Measurements from ENCODE around the gene SYNGAP1.
"Not testable (repeated sequence)": the region's sequence is repeated elsewhere in the genome, so short reads cannot be mapped to it uniquely, and the experiment has no call there.

The SYNGAP1 gene

DNA sequence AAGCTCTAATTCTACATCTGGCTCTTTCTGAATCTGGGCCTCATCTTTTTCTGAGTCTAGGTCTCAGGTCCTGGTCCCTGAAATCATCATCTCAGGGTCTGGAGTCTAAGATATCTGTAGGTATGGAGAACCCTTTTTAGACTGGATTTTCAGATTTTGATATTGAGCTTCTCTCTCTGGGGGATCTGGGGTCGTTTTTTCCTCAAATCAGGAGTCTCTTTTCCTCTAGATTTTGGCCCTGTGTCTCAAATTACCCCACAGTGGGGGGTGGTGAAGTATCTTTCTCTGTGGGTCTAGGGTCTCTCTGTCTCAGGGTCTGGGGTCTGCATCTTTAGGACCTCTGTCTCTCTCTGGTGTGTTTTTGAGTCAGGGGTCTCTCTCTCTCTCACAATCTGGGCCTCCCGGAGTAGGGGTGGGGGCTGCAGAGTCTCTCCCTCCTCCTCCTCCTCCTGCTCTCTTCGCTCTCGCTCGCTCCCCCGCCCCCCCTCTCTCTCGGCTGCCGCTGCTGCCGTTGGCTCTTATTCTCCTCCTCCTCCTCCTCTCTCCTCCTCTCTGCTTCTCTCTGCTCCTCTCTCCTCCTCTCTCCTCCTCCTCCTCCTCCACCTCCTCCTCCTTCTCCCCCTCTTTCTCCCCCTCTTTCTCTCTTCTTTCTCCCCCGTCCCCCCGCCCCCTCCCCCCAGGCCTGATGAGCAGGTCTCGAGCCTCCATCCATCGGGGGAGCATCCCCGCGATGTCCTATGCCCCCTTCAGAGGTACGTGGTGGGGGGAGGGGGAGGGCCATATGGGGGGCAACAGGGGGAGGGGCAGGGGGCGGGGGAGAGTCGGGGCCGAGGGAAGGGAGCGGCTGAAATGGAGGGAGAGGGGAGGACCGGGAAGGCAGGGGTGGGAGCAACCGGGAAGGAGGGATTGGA, at the start of gene SYNGAP1:
TSS of gene SYNGAP1 (plus strand) at position 486 of the 911 bp plus-strand sequence. CDS start at position 686, 200 bp downstream.
- H3K4me1 ChIP-seq (ENCODE audit: insufficient read depth, low read length) = peaks cover 21% of the 10 kb centered on the region
- peaks cover 4% of the 10 kb centered on the region; the same call in 1 of the 2 replicates for H3K36me3 ChIP-seq (ENCODE audit: insufficient read depth, low read length)
- peak within 1 kb of the TSS; percentile 88 for H3K9ac ChIP-seq (ENCODE audit: low read depth, low read length)
- H3K9me3 ChIP-seq (ENCODE audit: control insufficient read depth, insufficient read depth, low read length) = no peaks in the 10 kb centered on the region

DNA sequence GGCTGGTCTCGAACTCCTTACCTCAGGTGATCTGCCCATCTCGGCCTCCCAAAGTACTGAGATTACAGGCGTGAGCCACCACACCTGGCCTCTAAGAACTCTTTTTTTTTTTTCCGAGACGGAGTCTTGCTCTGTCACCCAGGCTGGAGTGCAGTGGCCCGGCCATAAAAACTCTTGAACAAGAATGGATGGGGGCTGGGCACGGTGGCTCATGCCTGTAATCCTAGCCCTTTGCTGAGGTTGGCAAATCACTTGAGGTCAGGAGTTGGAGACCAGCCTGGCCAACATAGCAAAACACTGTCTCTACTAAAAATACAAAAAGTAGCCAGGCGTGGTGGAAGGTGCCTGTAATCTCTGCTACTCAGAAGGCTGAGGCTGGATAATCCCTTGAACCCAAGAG, 48.0 kb upstream of the SYNGAP1 start:
- not testable (repeated sequence) for H3K9me3 ChIP-seq (ENCODE audit: control insufficient read depth, insufficient read depth, low read length); H3K9ac ChIP-seq (ENCODE audit: low read depth, low read length); H3K36me3 ChIP-seq (ENCODE audit: insufficient read depth, low read length)
- peaks cover 22% of the 10 kb centered on the region for H3K4me1 ChIP-seq (ENCODE audit: insufficient read depth, low read length)

DNA sequence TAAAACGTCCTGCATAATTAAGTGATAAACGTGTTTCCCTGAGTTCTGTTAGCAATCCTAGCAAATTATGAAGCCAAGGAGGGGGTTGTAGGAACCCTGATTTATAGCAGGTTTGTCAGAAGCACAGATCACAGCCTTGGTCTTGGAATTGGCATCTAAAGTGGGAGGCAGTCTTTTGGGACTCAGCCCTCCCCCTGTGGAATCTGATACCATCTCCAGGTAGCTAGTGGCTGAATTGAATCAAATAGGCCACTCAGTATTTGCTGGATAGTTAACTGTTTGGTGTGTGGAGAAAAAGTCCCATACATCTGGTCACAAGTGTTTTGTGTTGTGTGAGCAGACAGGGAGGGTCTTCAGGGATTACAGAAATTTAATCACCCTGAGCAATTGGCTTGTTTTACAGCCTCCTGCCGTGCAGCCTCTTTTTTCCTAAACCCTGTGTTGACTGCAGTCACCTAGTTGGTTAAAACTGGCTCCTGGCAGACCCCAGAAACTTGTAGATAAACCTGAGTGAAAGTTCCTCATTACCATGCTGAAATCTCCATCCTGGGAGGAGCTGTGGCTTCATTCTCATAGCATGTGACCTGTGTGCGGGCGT, 47.2 kb upstream of the SYNGAP1 start:
- Histone ChIP-seq H3K9me3 (ENCODE audit: control insufficient read depth, insufficient read depth, low read length) (no peaks in the 10 kb centered on the region), H3K4me1 (ENCODE audit: insufficient read depth, low read length) (peaks cover 22% of the 10 kb centered on the region), H3K36me3 (ENCODE audit: insufficient read depth, low read length) (no peaks in the 10 kb centered on the region), H3K9ac (ENCODE audit: low read depth, low read length) (no peak overlapping the region)

DNA sequence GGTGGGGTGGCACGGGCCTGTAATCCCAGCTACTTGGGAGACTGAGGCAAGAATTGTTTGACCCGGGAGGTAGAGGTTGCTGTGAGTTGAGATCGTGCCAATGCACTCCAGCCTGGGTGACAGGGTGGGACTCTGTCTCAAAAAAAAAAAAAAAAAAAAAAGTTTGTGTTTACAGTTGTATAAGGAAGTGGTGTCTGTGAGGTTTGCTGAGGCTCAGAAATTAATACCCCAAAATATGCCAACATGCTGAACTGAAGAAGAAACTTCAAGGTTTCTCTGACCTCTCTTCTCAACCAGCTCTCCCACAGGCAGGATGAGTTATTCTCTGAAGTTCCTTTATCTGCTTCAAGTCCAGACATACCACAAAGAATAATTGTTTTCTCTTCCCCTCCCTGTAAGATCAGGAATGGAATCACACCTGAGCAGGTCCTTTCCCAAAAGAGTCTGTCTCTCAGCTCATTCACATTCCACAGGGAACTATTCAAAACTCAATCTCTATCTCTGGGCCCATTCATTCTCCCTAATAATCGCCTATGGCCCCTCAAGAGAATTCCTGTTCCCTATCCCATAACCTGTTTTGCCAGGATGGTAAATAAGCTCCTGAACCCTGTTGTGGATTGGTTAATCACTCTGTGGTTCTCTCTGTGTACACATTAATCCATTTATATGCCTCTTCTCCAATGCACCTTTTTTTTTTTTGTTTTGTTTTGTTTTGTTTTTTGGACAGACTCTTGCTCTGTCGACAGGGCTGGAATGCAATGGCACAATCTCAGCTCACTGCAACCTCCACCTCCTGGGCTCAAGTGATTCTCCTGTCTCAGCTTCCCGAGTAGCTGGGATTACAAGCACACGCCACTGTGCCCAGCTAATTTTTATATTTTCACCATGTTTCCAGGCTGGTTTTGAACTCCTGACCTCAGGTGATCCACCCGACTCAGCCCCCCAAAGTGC, 45.6 kb upstream of the SYNGAP1 start:
- Histone ChIP-seq H3K36me3 (ENCODE audit: insufficient read depth, low read length) (no peaks in the 10 kb centered on the region), H3K9ac (ENCODE audit: low read depth, low read length) (no peak overlapping the region), H3K4me1 (ENCODE audit: insufficient read depth, low read length) (peaks cover 22% of the 10 kb centered on the region), H3K9me3 (ENCODE audit: control insufficient read depth, insufficient read depth, low read length) (no peaks in the 10 kb centered on the region)

DNA sequence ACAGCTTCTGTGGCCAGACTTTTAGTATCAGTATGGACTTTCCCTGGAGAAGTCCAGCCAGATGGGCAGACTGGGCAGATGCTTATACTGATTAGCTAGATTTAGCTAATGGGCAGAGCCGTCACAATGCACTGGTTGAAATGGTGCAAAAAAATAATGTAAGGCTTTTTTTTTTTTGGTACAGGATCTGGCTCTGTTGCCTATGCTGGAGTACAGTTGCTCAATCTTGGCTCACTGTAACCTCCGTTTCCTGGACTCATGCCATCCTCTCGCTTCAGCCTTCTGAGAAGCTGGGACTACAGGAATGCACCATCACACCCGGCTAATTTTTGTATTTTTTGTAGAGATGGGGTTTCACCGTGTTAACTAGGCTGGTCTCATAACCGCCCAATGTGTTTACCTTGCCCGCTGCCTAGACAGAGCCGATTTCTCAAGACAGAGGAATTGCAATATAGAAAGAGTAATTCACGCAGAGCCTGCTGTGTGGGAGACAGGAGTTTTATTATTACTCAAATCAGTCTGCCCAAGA, 44.7 kb upstream of the SYNGAP1 start:
- no peaks in the 10 kb centered on the region for H3K36me3 ChIP-seq (ENCODE audit: insufficient read depth, low read length)
- H3K4me1 ChIP-seq (ENCODE audit: insufficient read depth, low read length) = peaks cover 22% of the 10 kb centered on the region
- no peaks in the 10 kb centered on the region for H3K9me3 ChIP-seq (ENCODE audit: control insufficient read depth, insufficient read depth, low read length)
- H3K9ac ChIP-seq (ENCODE audit: low read depth, low read length) = no peak overlapping the region

DNA sequence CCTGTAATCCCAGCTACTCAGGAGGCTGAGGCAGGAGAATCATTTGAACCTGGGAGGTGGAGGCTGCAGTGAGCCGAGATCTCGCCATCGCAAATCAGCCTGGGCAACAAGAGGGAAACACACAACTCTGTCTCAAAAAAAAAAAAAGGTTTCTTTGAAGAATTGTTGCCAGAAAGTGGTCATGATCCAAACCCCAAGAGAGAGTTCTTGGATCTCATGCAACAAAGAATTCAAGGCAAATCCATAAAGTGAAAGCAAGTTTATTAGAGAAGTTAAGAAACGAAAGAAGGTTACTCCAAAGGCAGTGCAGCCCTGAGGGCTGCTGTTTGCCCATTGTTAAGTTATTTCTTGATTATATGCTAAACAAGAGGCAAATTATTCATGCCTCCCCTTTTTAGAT, 42.7 kb upstream of the SYNGAP1 start:
- no peaks in the 10 kb centered on the region for H3K9me3 ChIP-seq (ENCODE audit: control insufficient read depth, insufficient read depth, low read length)

DNA sequence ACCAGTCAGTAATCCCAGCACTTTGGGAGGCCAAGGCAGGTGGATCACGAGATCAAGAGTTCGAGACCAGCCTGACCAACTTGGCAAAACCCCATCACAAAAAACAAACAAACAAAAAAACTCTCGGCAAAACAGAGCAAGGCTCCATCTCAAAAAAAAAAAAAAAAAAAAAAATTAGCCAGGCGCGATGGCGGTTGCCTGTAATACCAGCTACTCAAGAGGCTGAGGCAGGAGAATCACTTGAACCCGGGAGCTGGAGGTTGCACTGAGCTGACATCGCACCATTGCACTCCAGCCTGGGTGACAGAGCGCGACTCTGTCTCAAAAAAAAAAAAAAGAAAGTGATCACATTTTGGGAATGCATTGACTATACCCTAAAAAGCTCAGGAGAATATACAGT, 40.7 kb upstream of the SYNGAP1 start:
- not testable (repeated sequence) for H3K36me3 ChIP-seq (ENCODE audit: insufficient read depth, low read length); H3K9ac ChIP-seq (ENCODE audit: low read depth, low read length); H3K9me3 ChIP-seq (ENCODE audit: control insufficient read depth, insufficient read depth, low read length)
- H3K4me1 ChIP-seq (ENCODE audit: insufficient read depth, low read length) = peaks cover 10% of the 10 kb centered on the region; the same call in 1 of the 2 replicates

More for the DNA sequence above, 42.7 kb upstream of the SYNGAP1 start:
- no peak overlapping the region for H3K9ac ChIP-seq (ENCODE audit: low read depth, low read length)
- peaks cover 20% of the 10 kb centered on the region for H3K4me1 ChIP-seq (ENCODE audit: insufficient read depth, low read length)
- no peaks in the 10 kb centered on the region for H3K36me3 ChIP-seq (ENCODE audit: insufficient read depth, low read length)

DNA sequence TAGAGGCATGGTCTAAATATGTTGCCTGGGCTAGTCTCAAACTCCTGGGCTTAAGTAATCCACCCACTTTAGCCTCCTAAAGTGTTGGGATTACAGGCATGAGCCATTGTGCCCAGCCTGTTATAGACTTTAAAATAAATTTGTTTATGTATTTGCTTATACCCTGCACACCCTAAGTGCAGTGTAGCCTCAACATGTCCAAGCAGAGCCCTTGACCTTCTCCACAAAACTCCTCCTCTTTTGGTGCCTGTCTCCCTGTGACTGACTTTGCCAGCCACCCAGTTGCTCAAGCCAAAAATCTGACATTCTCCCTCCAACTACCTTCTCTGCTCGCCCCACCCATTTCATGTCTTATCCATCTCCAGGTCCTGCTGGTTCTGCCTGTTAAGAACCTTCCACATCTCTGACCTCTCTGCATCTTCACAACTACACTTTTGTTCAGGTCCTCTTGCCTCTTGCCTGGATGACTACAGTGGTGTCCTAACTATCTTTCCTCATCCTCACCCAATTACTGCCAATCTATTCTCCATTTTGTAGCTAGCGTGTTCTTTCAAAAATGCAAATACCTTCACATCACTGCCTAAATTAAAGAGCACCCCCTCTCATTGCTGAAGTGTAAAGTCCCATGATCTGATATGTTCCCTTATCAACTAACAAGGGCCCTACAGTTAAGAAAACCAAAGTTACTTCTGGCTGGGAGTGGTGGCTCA, 39.4 kb upstream of the SYNGAP1 start:
- H3K9me3 ChIP-seq (ENCODE audit: control insufficient read depth, insufficient read depth, low read length) = no peaks in the 10 kb centered on the region
- H3K36me3 ChIP-seq (ENCODE audit: insufficient read depth, low read length) = no peaks in the 10 kb centered on the region
- no peak overlapping the region for H3K9ac ChIP-seq (ENCODE audit: low read depth, low read length)
- H3K4me1 ChIP-seq (ENCODE audit: insufficient read depth, low read length) = peaks cover 7% of the 10 kb centered on the region

DNA sequence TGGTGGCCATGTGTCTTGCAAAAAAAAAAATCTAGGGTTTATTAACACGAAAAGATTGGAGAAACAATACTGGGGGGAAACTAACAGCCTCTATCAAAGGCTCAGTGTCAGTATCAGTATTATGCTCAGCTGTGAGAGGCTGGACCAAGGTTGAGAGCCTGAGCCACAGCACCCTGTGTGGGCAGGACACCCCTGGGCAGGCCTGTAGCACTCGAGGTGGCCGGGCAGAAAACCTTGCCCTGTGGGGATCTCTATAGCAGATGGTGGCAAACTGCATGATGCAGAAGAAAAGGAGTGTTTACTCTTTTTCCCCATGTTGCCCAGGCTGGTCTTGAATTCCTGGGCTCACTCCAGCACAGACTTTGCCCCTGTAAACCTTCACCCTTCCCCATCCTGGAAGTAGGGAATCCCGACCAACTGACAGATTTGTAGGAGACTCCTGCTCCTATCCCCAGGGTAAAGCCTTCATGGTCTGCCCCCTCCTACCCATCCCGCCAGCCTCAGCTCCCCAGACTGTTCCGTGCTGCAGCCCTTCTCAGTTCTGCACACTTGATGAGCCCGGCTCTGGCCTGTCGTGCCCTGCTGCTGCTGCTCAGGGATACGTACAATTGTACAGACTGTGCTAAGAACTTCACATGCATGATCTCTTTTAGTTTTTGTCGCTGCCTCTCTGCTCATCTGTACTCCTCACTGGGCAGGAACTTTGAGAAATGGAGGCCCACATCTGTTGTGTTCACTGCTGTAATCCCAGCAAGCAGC, 36.3 kb upstream of the SYNGAP1 start:
- peaks cover 3% of the 10 kb centered on the region; the same call in 1 of the 2 replicates for H3K4me1 ChIP-seq (ENCODE audit: insufficient read depth, low read length)
- H3K9me3 ChIP-seq (ENCODE audit: control insufficient read depth, insufficient read depth, low read length) = no peaks in the 10 kb centered on the region
- no peak overlapping the region for H3K9ac ChIP-seq (ENCODE audit: low read depth, low read length)
- no peaks in the 10 kb centered on the region for H3K36me3 ChIP-seq (ENCODE audit: insufficient read depth, low read length)

DNA sequence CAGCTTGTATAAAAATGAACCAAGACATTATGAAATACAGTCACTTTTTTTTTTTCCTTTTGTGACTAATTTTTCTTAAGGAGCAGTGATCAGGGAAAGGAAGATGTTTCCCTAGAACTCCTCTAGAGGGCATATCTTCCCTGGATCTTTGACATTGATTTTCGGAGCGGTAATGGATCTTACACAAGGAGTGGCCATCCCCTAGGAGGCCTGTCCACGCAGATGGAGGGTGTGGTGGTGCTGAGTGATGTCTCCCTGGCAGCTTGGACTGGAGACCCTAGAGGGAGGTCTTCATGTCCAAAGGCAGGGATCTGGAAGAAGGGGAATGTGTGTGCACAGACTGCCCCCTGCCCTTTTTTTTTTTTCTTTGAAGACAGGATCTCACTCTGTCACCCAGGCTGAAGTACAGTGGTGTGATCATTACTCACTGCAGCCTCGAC, 35.3 kb upstream of the SYNGAP1 start:
- Histone ChIP-seq H3K9ac (ENCODE audit: low read depth, low read length) (no peak overlapping the region), H3K9me3 (ENCODE audit: control insufficient read depth, insufficient read depth, low read length) (no peaks in the 10 kb centered on the region), H3K36me3 (ENCODE audit: insufficient read depth, low read length) (no peaks in the 10 kb centered on the region), H3K4me1 (ENCODE audit: insufficient read depth, low read length) (peaks cover 3% of the 10 kb centered on the region; the same call in 1 of the 2 replicates)

DNA sequence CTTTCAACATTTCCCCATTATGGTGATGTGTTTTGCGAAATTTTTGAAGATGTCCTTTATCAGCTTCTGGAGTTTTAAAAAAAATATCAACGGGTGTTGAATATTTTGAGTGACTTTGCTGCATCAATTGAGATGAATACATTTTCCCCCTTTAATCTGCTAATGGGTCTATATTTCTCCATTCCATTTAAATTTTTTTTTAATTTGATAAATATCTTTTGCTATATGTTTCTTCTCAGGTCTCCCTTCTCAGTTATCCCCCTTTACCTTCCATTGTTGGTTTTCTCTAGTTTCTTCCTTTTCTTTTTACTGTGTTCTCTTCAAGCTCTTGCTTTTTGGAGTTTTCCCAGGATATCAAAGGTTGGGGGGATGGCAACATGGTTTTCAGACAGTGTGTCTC, 29.7 kb upstream of the SYNGAP1 start:
- Histone ChIP-seq H3K9me3 (ENCODE audit: control insufficient read depth, insufficient read depth, low read length) (no peaks in the 10 kb centered on the region), H3K36me3 (ENCODE audit: insufficient read depth, low read length) (no peaks in the 10 kb centered on the region), H3K4me1 (ENCODE audit: insufficient read depth, low read length) (peaks cover 15% of the 10 kb centered on the region), H3K9ac (ENCODE audit: low read depth, low read length) (0 out of 2 replicates have a peak overlapping the region, but pooled peaks have one; percentile 59)

DNA sequence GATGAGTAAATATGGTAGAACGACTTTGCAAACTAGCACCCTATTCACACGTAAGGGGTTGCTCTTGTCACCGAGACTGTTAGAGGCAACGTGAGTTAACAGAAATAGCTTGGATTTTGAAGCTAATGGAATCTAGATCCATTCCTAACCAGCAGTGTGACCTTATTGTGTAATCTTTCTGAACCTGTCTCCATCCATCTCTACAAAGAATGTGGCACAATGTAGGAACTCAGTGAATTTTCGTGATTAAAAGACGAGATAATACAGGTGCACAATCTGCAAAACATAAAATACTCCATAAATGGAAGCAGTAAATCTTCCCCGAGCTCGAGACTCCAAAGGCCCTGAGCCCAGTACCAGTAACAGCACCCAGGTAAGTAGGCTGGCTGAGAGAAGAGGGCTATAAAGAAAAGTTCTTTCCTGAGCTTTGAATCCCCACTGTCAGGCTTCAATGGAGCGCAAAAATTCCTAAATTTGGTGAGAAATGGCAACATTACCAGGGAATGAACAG, 29.0 kb upstream of the SYNGAP1 start:
- no peaks in the 10 kb centered on the region for H3K36me3 ChIP-seq (ENCODE audit: insufficient read depth, low read length)
- no peaks in the 10 kb centered on the region for H3K9me3 ChIP-seq (ENCODE audit: control insufficient read depth, insufficient read depth, low read length)
- H3K4me1 ChIP-seq (ENCODE audit: insufficient read depth, low read length) = peaks cover 15% of the 10 kb centered on the region
- peak overlapping the region; percentile 59 for H3K9ac ChIP-seq (ENCODE audit: low read depth, low read length)
